Sigmoid colon (tissue), 4 donors: ENCODE measurements around the gene PHLPP1.

Experiments used
- CTCF ChIP-seq, 4 experiments: fragments of 450-650 bp in 3 of 4; fragments of 200-600 bp in 1 of 4; IDR thresholded peaks; one replicate each; pipeline ENCODE4 v1.5.1; 2016 to 2019; ENCODE audit warnings: antibody characterized with exemption in 4 of 4, mild to moderate bottlenecking in 3 of 4, moderate library complexity in 2 of 4
- EP300 ChIP-seq, 4 donors: sonication (generic); formaldehyde crosslinking; IDR thresholded peaks; one replicate each; pipeline ENCODE4 v1.6.1; 2017; ENCODE audit warnings: antibody characterized with exemption in 4 of 4

DNA sequence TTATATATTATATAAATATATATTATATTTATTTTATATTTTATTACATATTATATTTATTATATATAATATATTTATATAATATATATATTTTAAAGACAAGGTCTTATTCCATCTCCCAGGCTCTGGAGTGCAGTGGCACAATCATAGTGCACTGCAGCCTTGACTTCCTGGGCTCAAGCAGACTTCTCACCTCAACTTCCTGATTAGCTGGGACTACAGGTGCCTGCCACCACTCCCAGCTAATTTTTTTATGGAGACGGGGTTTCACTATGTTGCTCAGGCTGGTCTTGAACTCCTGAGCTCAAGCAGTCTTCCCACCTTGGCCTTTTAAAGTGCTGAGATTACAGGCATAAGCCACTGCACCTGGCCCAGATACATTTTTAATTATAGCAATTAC is 110.0 kb downstream of the PHLPP1 start:
- TF ChIP-seq CTCF (IDR thresholded peaks at IDR 0.05) (no peak), EP300 (IDR thresholded peaks at IDR 0.05) (no peak)
